ENCODE results near the gene NIM1K.

GRCh38 chr5:43165323-43165722 lies 26.7 kb upstream of the NIM1K start:
- no peak for TF ChIP-seq CTCF (conservative IDR thresholded peaks at IDR 0.05 in 1 of 2, IDR thresholded peaks at IDR 0.05 in 1 of 2; ENCODE audit: low read depth in 1 of 2, low read length in 2 of 2)
- no peak for TF ChIP-seq EZH2 (IDR thresholded peaks at IDR 0.05; ENCODE audit: low read length, missing control alignments)

All from fibroblast of lung (primary cell).